Activated effector memory CD4-positive, alpha-beta T cell treated with anti-CD3 and anti-CD28 coated beads, Interleukin-2, amount 50 U/mL, for 16 hours (primary cell): ENCODE results near the gene KDM3A.
"Not testable (repeated sequence)": the region's sequence is repeated elsewhere in the genome, so short reads cannot be mapped to it uniquely, and the experiment has no call there.

Experiments
- DNase-seq: peaks from one replicate; pipeline ENCODE4 v3.0.0-alpha.2; 2020

The KDM3A gene

GRCh38 chr2:86484385-86484784 lies 43.2 kb downstream of the KDM3A start:
- DNase-seq: no peak

GRCh38 chr2:86485103-86485502 lies 43.9 kb downstream of the KDM3A start:
- DNase-seq: no peak

GRCh38 chr2:86485802-86486201 lies 44.6 kb downstream of the KDM3A start:
- no peak for DNase-seq

- DNase-seq: no peak
Measured at GRCh38 chr2:86487062-86487461, 45.9 kb downstream of the KDM3A start.

GRCh38 chr2:86488561-86489250 lies 47.5 kb downstream of the KDM3A start:
- no peak for DNase-seq

GRCh38 chr2:86489542-86489941 lies 48.4 kb downstream of the KDM3A start:
- DNase-seq: no peak

GRCh38 chr2:86490245-86490644 lies 49.1 kb downstream of the KDM3A start:
- no peak for DNase-seq

- no peak for DNase-seq
Measured at GRCh38 chr2:86491088-86491487, 49.9 kb downstream of the KDM3A start.

GRCh38 chr2:86492048-86492453 lies 50.9 kb downstream of the KDM3A start:
- DNase-seq: no peak

- DNase-seq: not testable (repeated sequence)
Measured at GRCh38 chr2:86496391-86496790, 55.2 kb downstream of the KDM3A start.

- no peak for DNase-seq
Measured at GRCh38 chr2:86498468-86499260, 57.5 kb downstream of the KDM3A start.

GRCh38 chr2:86499326-86499725 lies 58.2 kb downstream of the KDM3A start:
- DNase-seq: no peak

- DNase-seq: no peak
Measured at GRCh38 chr2:86500325-86501083, 59.3 kb downstream of the KDM3A start.

GRCh38 chr2:86507600-86507999 lies 66.4 kb downstream of the KDM3A start:
- DNase-seq: no peak

- no peak for DNase-seq
Measured at GRCh38 chr2:86510436-86510933, 69.3 kb downstream of the KDM3A start.

GRCh38 chr2:86512034-86512433 lies 70.9 kb downstream of the KDM3A start:
- DNase-seq: no peak

- no peak for DNase-seq
Measured at GRCh38 chr2:86512892-86513291, 71.7 kb downstream of the KDM3A start.

- no peak for DNase-seq
Measured at GRCh38 chr2:86513948-86514660, 72.9 kb downstream of the KDM3A start.

- peak; percentile 67 for DNase-seq
Measured at GRCh38 chr2:86518481-86518880, 77.3 kb downstream of the KDM3A start.

- DNase-seq: no peak
Measured at GRCh38 chr2:86519349-86519748, 78.2 kb downstream of the KDM3A start.

GRCh38 chr2:86520153-86520552 lies 79.0 kb downstream of the KDM3A start:
- no peak for DNase-seq

GRCh38 chr2:86521922-86522321 lies 80.8 kb downstream of the KDM3A start:
- no peak for DNase-seq

- DNase-seq: no peak
Measured at GRCh38 chr2:86522711-86523110, 81.5 kb downstream of the KDM3A start.
